ENCODE measurements around the gene FHIT. TPM values are rescaled to one million over a fixed set of nuclear protein-coding genes. Genes with fewer than 3 reads are reported as not detected.

FHIT gene
- total RNA-seq, 2 donors from 2014 or later, result 6.8 to 12.3 TPM

GRCh38 chr3:60919296-60919695, 332.0 kb downstream of the FHIT start:
- Mint-ChIP-seq H3K4me1 (no peaks in the 10 kb centered on the region), H3K4me3 (no peak overlapping the region), H3K27ac (no peak overlapping the region), H3K9me3 (peaks cover 19% of the 10 kb centered on the region), H3K36me3 (ENCODE audit: low read depth) (no peaks in the 10 kb centered on the region), H3K27me3 (ENCODE audit: insufficient read depth) (no peaks in the 10 kb centered on the region)
- no peaks in the 10 kb centered on the region for H3K4me1 ChIP-seq (ENCODE audit: control insufficient read depth, insufficient read depth, low read length)
- no peak overlapping the region for H3K4me3 ChIP-seq (ENCODE audit: low read length)
- WGBS, 2 experiments (ENCODE audit: insufficient coverage in 1 of 2, insufficient read length in 1 of 2), result 97% methylated on average over 2 of the region's 2 CpGs; no CpG with 5 or more reads in 1 of the 2 experiments
- H3K9me3 ChIP-seq (ENCODE audit: control insufficient read depth, low read length), result peaks cover 6% of the 10 kb centered on the region
- no peak overlapping the region for H3K9ac ChIP-seq (ENCODE audit: extremely low read depth, low read length, poor library complexity, severe bottlenecking)
- H3K27me3 ChIP-seq (ENCODE audit: control insufficient read depth, insufficient read depth, low read length, poor library complexity, severe bottlenecking), result no peaks in the 10 kb centered on the region
- no peak overlapping the region for H3K27ac ChIP-seq (ENCODE audit: low read depth, low read length)
- H3K36me3 ChIP-seq (ENCODE audit: control insufficient read depth, insufficient read depth, low read length), result no peaks in the 10 kb centered on the region
- TF ChIP-seq CTCF (conservative IDR thresholded peaks at IDR 0.05), result no peak
- no peak for DNase-seq

- Mint-ChIP-seq H3K36me3 (ENCODE audit: low read depth) (no peaks in the 10 kb centered on the region), H3K4me3 (no peak overlapping the region), H3K4me1 (no peaks in the 10 kb centered on the region), H3K27ac (no peak overlapping the region), H3K9me3 (peaks cover 7% of the 10 kb centered on the region), H3K27me3 (ENCODE audit: insufficient read depth) (no peaks in the 10 kb centered on the region)
- H3K27me3 ChIP-seq (ENCODE audit: control insufficient read depth, insufficient read depth, low read length, poor library complexity, severe bottlenecking), result no peaks in the 10 kb centered on the region
- DNase-seq, result no peak
- H3K9me3 ChIP-seq (ENCODE audit: control insufficient read depth, low read length), result peaks cover 10% of the 10 kb centered on the region
- 40 to 43% methylated on average over 1 of the region's 1 CpG for WGBS, 2 experiments (ENCODE audit: insufficient coverage in 1 of 2, insufficient read length in 1 of 2)
- no peaks in the 10 kb centered on the region for H3K36me3 ChIP-seq (ENCODE audit: control insufficient read depth, insufficient read depth, low read length)
- no peak overlapping the region for H3K27ac ChIP-seq (ENCODE audit: low read depth, low read length)
- H3K4me3 ChIP-seq (ENCODE audit: low read length), result no peak overlapping the region
- no peak overlapping the region for H3K9ac ChIP-seq (ENCODE audit: extremely low read depth, low read length, poor library complexity, severe bottlenecking)
- no peaks in the 10 kb centered on the region for H3K4me1 ChIP-seq (ENCODE audit: control insufficient read depth, insufficient read depth, low read length)
- no peak for TF ChIP-seq CTCF (conservative IDR thresholded peaks at IDR 0.05)
Measured at GRCh38 chr3:60917141-60917540, 334.1 kb downstream of the FHIT start.

- Histone ChIP-seq H3K4me3 (ENCODE audit: low read length) (no peak overlapping the region), H3K9ac (ENCODE audit: extremely low read depth, low read length, poor library complexity, severe bottlenecking) (no peak overlapping the region), H3K4me1 (ENCODE audit: control insufficient read depth, insufficient read depth, low read length) (no peaks in the 10 kb centered on the region), H3K36me3 (ENCODE audit: control insufficient read depth, insufficient read depth, low read length) (no peaks in the 10 kb centered on the region), H3K27me3 (ENCODE audit: control insufficient read depth, insufficient read depth, low read length, poor library complexity, severe bottlenecking) (no peaks in the 10 kb centered on the region), H3K9me3 (ENCODE audit: control insufficient read depth, low read length) (peaks cover 15% of the 10 kb centered on the region), H3K27ac (ENCODE audit: low read depth, low read length) (no peak overlapping the region)
- no peak overlapping the region for H3K4me3 Mint-ChIP-seq
- H3K36me3 Mint-ChIP-seq (ENCODE audit: low read depth), result no peaks in the 10 kb centered on the region
- TF ChIP-seq CTCF (conservative IDR thresholded peaks at IDR 0.05), result no peak
- no peak for DNase-seq
- H3K27ac Mint-ChIP-seq, result no peak overlapping the region
- peaks cover 8% of the 10 kb centered on the region for H3K9me3 Mint-ChIP-seq
- no peaks in the 10 kb centered on the region for H3K27me3 Mint-ChIP-seq (ENCODE audit: insufficient read depth)
- no peaks in the 10 kb centered on the region for H3K4me1 Mint-ChIP-seq
- 91 to 100% methylated on average over 1 to 4 of the region's 4 CpGs for WGBS, 2 experiments (ENCODE audit: insufficient coverage in 1 of 2, insufficient read length in 1 of 2)
Measured at GRCh38 chr3:60916546-60916945, 334.7 kb downstream of the FHIT start.
